Heart left ventricle (tissue), 16 donors: Measurements from ENCODE around the gene RASL11B. TPM values are rescaled to one million over a fixed set of nuclear protein-coding genes. Genes with fewer than 3 reads are reported as not detected.
A peak's percentile ranks its signal among the peaks of the same experiment; 100 is the strongest.

Experiments
- ATAC-seq, 4 donors: fragments of 200-7000 bp; cut with Tn5 transposase; one replicate each; pipeline ENCODE4 v1.9.1; 2020 to 2022; ENCODE audit warnings: moderate library complexity in 4 of 4, mild to moderate bottlenecking in 3 of 4, moderate number of reproducible peaks in 1 of 4
- DNase-seq, 5 donors: peaks; one replicate each; pipeline ENCODE4 v3.0.0-alpha.2; 2020
- H3K27ac ChIP-seq, 12 donors: fragments of 200-600 bp; sonication (generic) in 4 of 12; one replicate each; pipeline versions ENCODE4 v1.5.0 to v1.8.0; 2016 to 2022; ENCODE audit warnings: mild to moderate bottlenecking in 2 of 12
- H3K27me3 ChIP-seq, 9 donors: fragments of 200-600 bp; sonication (generic) in 2 of 9; one replicate each; pipeline versions ENCODE4 v1.5.1 to v1.8.0; 2016 to 2022; ENCODE audit warnings: mild to moderate bottlenecking in 3 of 9
- H3K36me3 ChIP-seq, 9 donors: fragments of 200-600 bp; sonication (generic) in 2 of 9; one replicate each; pipeline versions ENCODE4 v1.5.0 to v1.8.0; 2018 to 2022; ENCODE audit warnings: mild to moderate bottlenecking in 2 of 9
- H3K4me1 ChIP-seq, 12 donors: fragments of 200-600 bp; sonication (generic) in 4 of 12; one replicate each; pipeline versions ENCODE4 v1.5.0 to v1.8.0; 2016 to 2022; ENCODE audit warnings: mild to moderate bottlenecking in 3 of 12
- H3K4me3 ChIP-seq, 12 donors: fragments of 200-600 bp; sonication (generic) in 4 of 12; one replicate each; pipeline versions ENCODE4 v1.5.0 to v1.8.0; 2017 to 2022; ENCODE audit warnings: mild to moderate bottlenecking in 9 of 12, moderate library complexity in 4 of 12
- H3K9me3 ChIP-seq, 12 donors: fragments of 200-600 bp; sonication (generic) in 4 of 12; one replicate each; pipeline versions ENCODE4 v1.5.0 to v1.8.0; 2016 to 2022; ENCODE audit warnings: mild to moderate bottlenecking in 1 of 12
- POLR2A ChIP-seq, 2 donors: fragments of 450-650 bp; IDR thresholded peaks; one replicate each; pipeline ENCODE4 v1.6.1; 2017; ENCODE audit warnings: antibody characterized with exemption in 2 of 2, mild to moderate bottlenecking in 2 of 2, moderate library complexity in 2 of 2
- WGBS, 4 donors: extraction: QIAGEN DNeasy Blood & Tissue Kit in 2 of 4; methylation state at CpG; one replicate each; pipeline versions ENCODE4 v1.1.5 to v1.1.7; 2013 to 2018; 5-methylcytosine and 5-hydroxymethylcytosine counted together
- intact Hi-C, 10 donors: fragments of 100-400 bp; cut with DNase I; formaldehyde crosslinking; loops; one replicate each; pipeline versions ENCODE4 v1.11.1 to v1.14.2; 2022
- polyA plus RNA-seq, 2 donors: library from polyadenylated mRNA; stranded (reverse); fragments of 200-250 nt; gene quantifications; one replicate each; pipeline ENCODE4 v1.2.3, GENCODE V29; 2013
- total RNA-seq, 9 donors: library from RNA; depleted of rRNA in 2 of 9; stranded (reverse); fragments of >200 nt in 2 of 9; fragmentation: NEBNext Ultra II Directional in 3 of 9; extraction: Animal tissue kit (Norgen Biotek cat#: 25700) in 3 of 9; gene quantifications; one replicate each; pipeline versions ENCODE4 v1.1.0 to v1.2.4, GENCODE V29; 2016 to 2023
- TF ChIP-seq, protein P1 (sequence below), 12 donors: fragments of 200-600 bp; sonication (generic) in 4 of 12; IDR thresholded peaks; one replicate each; pipeline versions ENCODE4 v1.5.0 to v1.8.0; 2018 to 2022; ENCODE audit warnings: antibody characterized with exemption in 12 of 12, mild to moderate bottlenecking in 5 of 12
- donor health status: ischemic (EF 13 %, LVEDD 7.1; RV severe dilation, severe dysfunction).
- donor health status: healthy with polysubstance abuse.
- donor health status: DM: no; HTN: yes; CAD: no.
- donor health status: DM: no; HTN: no; CAD: no.
- donor health status: ischemic (EF 25% LVEDD 6.9; RV normal size, moderate dysfunction).
- donor health status: ischemic (EF 25% LVEDD 5.7; RV mildly dilated, moderate dysfunction).
- donor health status: healthy.
- donor health status: DM: yes; HTN: yes; CAD: no.
- donor health status: ischemic (EF 35%, LVEDD 5.7; RV mildly dilated, moderate dysfunction).
- donor health status: nonischemic (EF 11% LVEDD 7.7; RV severe dilation, severe dysfunction).
- donor health status: DM: yes; HTN: yes; CAD: no.
- donor health status: PGD.
- donor health status: ischemic (EF 29% LVEDD 5.4; RV normal size, mild dysfunction).
- donor health status: nonischemic (EF 23%, LVEDD 6.1; RV moderate dilation, normal function).

Gene RASL11B
- total and polyA plus RNA-seq, 11 donors: 2.7 to 16.1 (median 5.5) TPM

DNA sequence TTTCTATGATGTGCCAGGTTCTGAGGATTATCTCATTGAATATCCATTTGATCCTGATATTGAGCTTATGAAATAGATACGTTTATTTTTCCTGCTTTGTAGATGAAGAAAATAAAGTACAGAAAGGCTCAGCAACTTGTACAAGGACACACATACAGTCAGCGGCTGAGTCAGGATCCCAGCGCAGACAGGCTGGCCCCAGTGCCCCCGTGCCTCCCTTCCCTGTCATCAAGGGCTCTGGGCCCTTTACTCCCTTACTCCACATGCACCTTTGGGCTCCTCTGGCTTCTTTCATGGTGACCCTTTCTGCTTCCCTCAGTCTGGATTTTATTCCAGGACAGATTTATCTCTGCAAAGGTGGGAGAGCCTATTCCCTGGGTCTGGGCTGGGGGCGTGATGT, 12.8 kb downstream of the RASL11B start:
- TF ChIP-seq, protein P1, sequence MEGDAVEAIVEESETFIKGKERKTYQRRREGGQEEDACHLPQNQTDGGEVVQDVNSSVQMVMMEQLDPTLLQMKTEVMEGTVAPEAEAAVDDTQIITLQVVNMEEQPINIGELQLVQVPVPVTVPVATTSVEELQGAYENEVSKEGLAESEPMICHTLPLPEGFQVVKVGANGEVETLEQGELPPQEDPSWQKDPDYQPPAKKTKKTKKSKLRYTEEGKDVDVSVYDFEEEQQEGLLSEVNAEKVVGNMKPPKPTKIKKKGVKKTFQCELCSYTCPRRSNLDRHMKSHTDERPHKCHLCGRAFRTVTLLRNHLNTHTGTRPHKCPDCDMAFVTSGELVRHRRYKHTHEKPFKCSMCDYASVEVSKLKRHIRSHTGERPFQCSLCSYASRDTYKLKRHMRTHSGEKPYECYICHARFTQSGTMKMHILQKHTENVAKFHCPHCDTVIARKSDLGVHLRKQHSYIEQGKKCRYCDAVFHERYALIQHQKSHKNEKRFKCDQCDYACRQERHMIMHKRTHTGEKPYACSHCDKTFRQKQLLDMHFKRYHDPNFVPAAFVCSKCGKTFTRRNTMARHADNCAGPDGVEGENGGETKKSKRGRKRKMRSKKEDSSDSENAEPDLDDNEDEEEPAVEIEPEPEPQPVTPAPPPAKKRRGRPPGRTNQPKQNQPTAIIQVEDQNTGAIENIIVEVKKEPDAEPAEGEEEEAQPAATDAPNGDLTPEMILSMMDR (IDR thresholded peaks at IDR 0.05): no peak
- TF ChIP-seq POLR2A (IDR thresholded peaks at IDR 0.05): no peak
- ATAC-seq (no peak), DNase-seq (no peak)
- Histone ChIP-seq H3K4me1 (peaks cover 0 to 27% (median 12%) of the 10 kb centered on the region in 12 donors), H3K36me3 (peaks cover 0 to 6% (median 0%) of the 10 kb centered on the region in 9 donors), H3K4me3 (no peak overlapping the region), H3K27me3 (no peaks in the 10 kb centered on the region), H3K27ac (no peak overlapping the region), H3K9me3 (no peaks in the 10 kb centered on the region)
- WGBS, 4 donors: 90 to 97% (median 93%) methylated on average over 5 of the region's 5 CpGs
- intact Hi-C loops: loop anchor here in 5 of 10 donors (5.0 to 10.0 kb wide), 6 partner anchors 37 to 328 kb away; no protein-coding TSS in a partner anchor

DNA sequence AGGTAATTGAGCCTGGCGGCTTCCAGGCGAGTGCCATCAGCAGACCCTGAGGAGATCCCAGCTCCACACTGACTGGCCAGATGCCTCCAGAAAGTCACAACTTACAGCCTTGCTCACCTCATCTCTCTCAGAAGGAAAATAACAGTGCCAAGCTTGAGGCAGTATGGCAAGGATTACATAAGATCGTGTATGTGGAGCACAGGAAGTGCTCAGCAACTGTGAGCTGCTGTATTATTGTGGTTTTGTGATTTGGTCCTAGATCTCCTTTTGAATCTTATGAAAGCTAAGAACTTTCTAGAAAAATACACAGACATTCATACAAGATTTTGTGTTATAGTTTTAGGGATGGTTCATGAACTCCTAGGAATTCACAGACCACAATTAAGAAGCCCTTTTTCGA, 14.0 kb downstream of the RASL11B start:
- no peak overlapping the region for H3K4me3 ChIP-seq
- peaks cover 0 to 18% (median 7%) of the 10 kb centered on the region in 12 donors for H3K4me1 ChIP-seq
- no peak for ATAC-seq
- no peaks in the 10 kb centered on the region for H3K27me3 ChIP-seq
- DNase-seq: no peak
- no peaks in the 10 kb centered on the region for H3K9me3 ChIP-seq
- H3K27ac ChIP-seq: no peak overlapping the region
- TF ChIP-seq, protein P1 (IDR thresholded peaks at IDR 0.05): no peak
- TF ChIP-seq POLR2A (IDR thresholded peaks at IDR 0.05): no peak
- intact Hi-C loops: loop anchor here in 3 of 10 donors (5.0 to 10.0 kb wide), 3 partner anchors 36 to 321 kb away; no protein-coding TSS in a partner anchor
- 85 to 92% (median 89%) methylated on average over 4 of the region's 4 CpGs for WGBS, 4 donors
- peaks cover 0 to 6% (median 0%) of the 10 kb centered on the region in 9 donors for H3K36me3 ChIP-seq

DNA sequence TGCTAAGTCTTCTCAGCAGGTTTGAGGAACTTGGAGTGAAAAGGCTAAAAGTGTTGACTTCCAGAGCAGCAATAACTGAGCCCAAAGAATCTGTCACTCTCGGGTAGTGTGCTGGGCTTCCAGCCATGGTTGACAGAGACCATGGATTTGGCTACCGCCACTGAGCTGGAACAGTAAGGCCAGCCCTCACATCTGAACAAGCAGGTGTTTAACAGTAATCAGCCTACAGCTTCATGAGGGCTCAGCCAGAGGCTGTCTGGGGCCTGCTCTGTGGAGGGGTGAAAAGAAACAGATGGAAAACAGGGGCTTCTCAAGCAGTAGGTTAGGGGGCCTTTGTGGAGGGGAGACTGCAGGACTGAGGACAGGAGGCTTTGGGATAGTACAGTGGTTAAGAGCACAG, 14.9 kb downstream of the RASL11B start:
- DNase-seq (peak in 4 of 5 donors; percentile 39 to 76 (median 43)), ATAC-seq (peak; percentile 70 to 91 (median 78))
- TF ChIP-seq POLR2A (IDR thresholded peaks at IDR 0.05): no peak
- TF ChIP-seq, protein P1 (IDR thresholded peaks at IDR 0.05): no peak
- peaks cover 0 to 6% (median 0%) of the 10 kb centered on the region in 9 donors for H3K36me3 ChIP-seq
- H3K27ac ChIP-seq: peak overlapping the region in 8 of 12 donors; percentile 3 to 61 (median 38)
- 20 to 43% (median 38%) methylated on average over 2 of the region's 2 CpGs for WGBS, 4 donors
- no peaks in the 10 kb centered on the region for H3K27me3 ChIP-seq
- intact Hi-C loops: loop anchor here in 3 of 10 donors (5.0 to 10.0 kb wide), 3 partner anchors 35 to 322 kb away; no protein-coding TSS in a partner anchor
- no peak overlapping the region for H3K4me3 ChIP-seq
- no peaks in the 10 kb centered on the region for H3K9me3 ChIP-seq
- H3K4me1 ChIP-seq: peaks cover 0 to 18% (median 7%) of the 10 kb centered on the region in 12 donors

DNA sequence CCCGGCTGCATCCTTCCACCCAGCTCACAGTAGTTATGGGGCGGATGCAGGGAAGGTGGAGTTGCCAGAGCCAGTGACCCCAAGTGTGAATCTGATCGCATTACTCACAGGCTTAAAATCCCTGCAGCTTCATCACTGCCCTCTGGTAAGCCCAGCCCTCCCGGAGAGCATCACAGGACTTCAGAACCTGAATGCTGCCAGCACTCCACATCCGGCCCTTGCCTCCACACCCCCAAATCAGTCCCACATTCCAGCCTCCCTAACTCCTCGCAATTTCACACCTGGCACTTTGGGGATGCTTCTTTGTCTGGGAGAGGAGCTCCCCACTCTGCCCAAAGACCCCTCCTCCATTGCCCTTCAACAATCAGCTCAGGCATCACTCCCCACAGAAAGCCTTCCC, 15.6 kb downstream of the RASL11B start:
- Histone ChIP-seq H3K4me1 (peaks cover 0 to 18% (median 7%) of the 10 kb centered on the region in 12 donors), H3K4me3 (no peak overlapping the region), H3K36me3 (peaks cover 0 to under 1% (median 0%) of the 10 kb centered on the region in 9 donors), H3K9me3 (no peaks in the 10 kb centered on the region), H3K27me3 (no peaks in the 10 kb centered on the region), H3K27ac (peak overlapping the region in 1 of 12 donors; percentile 15)
- ATAC-seq (no peak), DNase-seq (no peak)
- 94 to 96% (median 94%) methylated on average over 5 to 6 of the region's 6 CpGs for WGBS, 4 donors
- TF ChIP-seq, protein P1 (IDR thresholded peaks at IDR 0.05): no peak
- TF ChIP-seq POLR2A (IDR thresholded peaks at IDR 0.05): no peak
- intact Hi-C loops: loop anchor here in 3 of 10 donors (5.0 to 10.0 kb wide), 3 partner anchors 35 to 323 kb away; no protein-coding TSS in a partner anchor
